Endothelial cell of umbilical vein (primary cell): ENCODE measurements around the gene LGALS14. TPM values are rescaled to one million over a fixed set of nuclear protein-coding genes. Genes with fewer than 3 reads are reported as not detected.

ENCODE experiments used
- BruUV-seq: library from RNA; stranded (reverse); fragments of 400-500 nt; replicated peaks from 2 replicates; lab custom pipeline; 2021; lab: Mats Ljungman, UMichigan
- CTCF ChIA-PET: fragments of 300-600, 350-600 bp; sonication (Branson Sonifier 250); formaldehyde crosslinking; loops from one replicate; lab custom pipeline; 2021; ENCODE audit warnings: antibody characterized with exemption, inconsistent platforms; lab: Charles Lee
- POLR2A ChIA-PET: fragments of 300-600, 350-600 bp; sonication (Branson Sonifier 250); formaldehyde crosslinking; loops from one replicate; lab custom pipeline; 2021; ENCODE audit warnings: antibody characterized with exemption, inconsistent platforms; lab: Charles Lee
- DNase-seq: peaks from one replicate; pipeline ENCODE4 v3.0.0-alpha.2; 2011; ENCODE audit warnings: low read depth, low spot score
- FAIRE-seq: peaks from 2 replicates; lab custom pipeline; 2011; peaks lifted over from hg19 to GRCh38; lab: Jason Lieb, UNC
- H2AFZ ChIP-seq: 2 replicates; pipeline ENCODE4 v1.6.0; 2012; ENCODE audit warnings: low read depth, low read length, control low read depth, inconsistent platforms
- H3K27ac ChIP-seq: 2 replicates; pipeline ENCODE4 v1.5.1; 2011; ENCODE audit warnings: low read depth, mild to moderate bottlenecking, control low read depth, low read length, moderate library complexity; ENCODE audit not compliant: insufficient read depth
- H3K27me3 ChIP-seq, 2 experiments: 2 replicates each; pipeline versions ENCODE4 v1.6.0 to v1.6.1; 2011; ENCODE audit warnings: low read length in 2 of 2, mixed read lengths in 1 of 2; ENCODE audit not compliant: control insufficient read depth in 2 of 2, insufficient read depth in 2 of 2
- H3K36me3 ChIP-seq, 2 experiments: 2 replicates in 1 of 2; 3 replicates in 1 of 2; pipeline ENCODE4 v1.5.1; 2011; ENCODE audit warnings: low read length in 2 of 2, mild to moderate bottlenecking in 1 of 2, moderate library complexity in 1 of 2; ENCODE audit not compliant: control insufficient read depth in 2 of 2, insufficient read depth in 2 of 2; ENCODE audit errors: extremely low read depth in 1 of 2
- H3K4me1 ChIP-seq: 3 replicates; pipeline ENCODE4 v1.5.1; 2011; ENCODE audit warnings: mild to moderate bottlenecking, low read length; ENCODE audit not compliant: control insufficient read depth, insufficient read depth; ENCODE audit errors: extremely low read depth
- H3K4me2 ChIP-seq: 2 replicates; pipeline ENCODE4 v1.6.1; 2011; ENCODE audit warnings: low read length, control low read depth, mixed read lengths; ENCODE audit not compliant: insufficient read depth
- H3K4me3 ChIP-seq, 3 experiments: fragments of 200-600 bp in 1 of 3; sonication (generic), shearing (Covaris generic) in 1 of 3; replicated peaks in 1 of 3; 2 replicates each; pipeline ENCODE4 v1.5.1; 2011 to 2016; ENCODE audit warnings: control low read depth in 3 of 3, low read length in 3 of 3, mild to moderate bottlenecking in 2 of 3, inconsistent platforms in 1 of 3, low read depth in 1 of 3, moderate library complexity in 1 of 3; ENCODE audit not compliant: insufficient read depth in 1 of 3
- H3K79me2 ChIP-seq: 2 replicates; pipeline ENCODE4 v1.6.0; 2012; ENCODE audit warnings: low read length, inconsistent platforms; ENCODE audit not compliant: control insufficient read depth, insufficient read depth
- H3K9ac ChIP-seq: replicated peaks from 2 replicates; pipeline ENCODE3; 2011; ENCODE audit warnings: low read length, control low read depth; ENCODE audit not compliant: insufficient read depth; ENCODE audit errors: extremely low read depth
- H3K9me1 ChIP-seq: replicated peaks from 3 replicates; pipeline ENCODE4 v1.6.0; 2011; ENCODE audit warnings: mild to moderate bottlenecking, low read length; ENCODE audit not compliant: control insufficient read depth, insufficient read depth; ENCODE audit errors: extremely low read depth
- H3K9me3 ChIP-seq: replicated peaks from 2 replicates; pipeline ENCODE4 v1.5.1; 2012; ENCODE audit warnings: low read length, inconsistent platforms; ENCODE audit not compliant: control insufficient read depth, insufficient read depth
- H4K20me1 ChIP-seq: replicated peaks from 2 replicates; pipeline ENCODE3; 2011; ENCODE audit warnings: mild to moderate bottlenecking, low read length; ENCODE audit not compliant: control insufficient read depth, insufficient read depth; ENCODE audit errors: extremely low read depth
- EZH2 ChIP-seq: IDR thresholded peaks from 2 replicates; pipeline ENCODE4 v1.6.1; 2012; ENCODE audit warnings: borderline replicate concordance, low read depth, mild to moderate bottlenecking, moderate library complexity, low read length, inconsistent platforms; ENCODE audit not compliant: severe bottlenecking
- FOS ChIP-seq: IDR thresholded peaks from 2 replicates; pipeline ENCODE4 v1.6.1; 2011; ENCODE audit warnings: mild to moderate bottlenecking, low read length, moderate library complexity, borderline replicate concordance; ENCODE audit not compliant: insufficient read depth
- GATA2 ChIP-seq: IDR thresholded peaks from 2 replicates; pipeline ENCODE4 v1.7.0; 2011; ENCODE audit warnings: low read depth, mild to moderate bottlenecking, moderate library complexity, mixed read lengths, low read length; ENCODE audit not compliant: insufficient read length, insufficient read depth
- JUN ChIP-seq: IDR thresholded peaks from 2 replicates; pipeline ENCODE4 v1.6.1; 2011; ENCODE audit warnings: borderline replicate concordance, low read depth; ENCODE audit not compliant: insufficient read length, insufficient read depth
- MYC ChIP-seq: IDR thresholded peaks from one replicate; pipeline ENCODE4 v1.6.1; 2011; ENCODE audit warnings: mild to moderate bottlenecking, low read depth, low read length
- POLR2A ChIP-seq: IDR thresholded peaks from 2 replicates; pipeline ENCODE4 v1.6.1; 2012; ENCODE audit warnings: low read depth, mild to moderate bottlenecking, control low read depth, low read length
- POLR2AphosphoS5 ChIP-seq: IDR thresholded peaks from 2 replicates; pipeline ENCODE4 v1.6.1; 2012; ENCODE audit warnings: low read depth, mild to moderate bottlenecking, control low read depth, low read length, moderate library complexity; ENCODE audit not compliant: insufficient read depth
- dilution Hi-C: fragments of 300-500 bp; cut with MboI; formaldehyde crosslinking; loops from one replicate; pipeline ENCODE4 v1.15.0; 2019; ENCODE audit warnings: low sequenced_read_pairs; ENCODE audit not compliant: extremely low pct_ligation_motif_present
- intact Hi-C: fragments of 100-400 bp; cut with micrococcal nuclease; formaldehyde crosslinking; loops from one replicate; pipeline ENCODE4 v1.10.0; 2022
- polyA plus RNA-seq, 4 experiments: library from polyadenylated mRNA; depleted of rRNA in 3 of 4; stranded (reverse) in 3 of 4; unstranded in 1 of 4; fragments of >200 nt; gene quantifications; 2 replicates each; pipeline versions ENCODE4 v1.2.1 to v1.2.3, GENCODE V29; 2011 to 2012; ENCODE audit warnings: missing spikeins in 1 of 4
- total RNA-seq: library from RNA; stranded (reverse); gene quantifications from 2 replicates; pipeline ENCODE4 v1.2.3, GENCODE V29; 2021
- TF ChIP-seq, protein P1 (sequence below): IDR thresholded peaks from 2 replicates; pipeline ENCODE4 v1.6.1; 2011; ENCODE audit not compliant: insufficient read depth, insufficient read length

LGALS14 gene
- total and polyA plus RNA-seq, 2 donors (not counting 3 experiments of a cell fraction or from before 2014, with no cell fraction given): not detected

DNA sequence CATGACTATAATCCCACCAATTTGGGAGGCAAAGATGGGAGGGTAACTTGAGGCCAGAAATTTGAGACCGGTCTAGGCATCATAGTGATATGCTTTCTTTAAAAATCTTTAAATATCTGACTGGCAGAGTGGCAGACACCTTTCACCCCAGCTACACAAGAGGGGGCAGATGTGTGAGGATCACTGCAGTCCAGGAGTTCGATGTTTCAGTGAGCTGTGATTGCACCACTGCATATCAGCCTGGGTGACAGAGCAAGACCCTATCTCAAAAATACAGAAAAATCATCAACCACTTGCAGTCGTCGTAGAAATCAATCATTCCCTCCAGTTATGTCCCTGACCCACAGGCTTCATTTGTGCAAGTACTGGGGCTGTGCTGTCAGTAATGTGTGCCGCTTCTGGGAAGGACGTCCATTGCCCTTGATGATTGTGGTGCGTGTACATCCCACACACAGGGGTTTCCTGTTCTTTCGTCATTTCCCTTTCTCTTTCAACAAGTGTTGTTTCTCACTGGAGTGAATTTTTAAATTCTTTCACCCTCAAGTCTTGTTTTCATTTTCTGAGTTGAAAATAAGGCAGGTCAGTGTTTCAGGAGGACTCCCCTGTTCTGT lies 1.4 kb downstream of the LGALS14 start:
- Histone ChIP-seq H3K4me2 (no peak overlapping the region), H3K9ac (no peak overlapping the region), H3K36me3 (no peaks in the 10 kb centered on the region), H3K79me2 (no peaks in the 10 kb centered on the region), H2AFZ (no peak overlapping the region), H3K4me3 (no peak overlapping the region), H3K9me1 (no peaks in the 10 kb centered on the region), H3K27ac (no peak overlapping the region), H4K20me1 (no peaks in the 10 kb centered on the region), H3K9me3 (no peaks in the 10 kb centered on the region), H3K4me1 (no peaks in the 10 kb centered on the region), H3K27me3 (no peaks in the 10 kb centered on the region)
- POLR2A ChIA-PET: no interaction called here
- TF ChIP-seq JUN (no peak), POLR2AphosphoS5 (no peak), POLR2A (no peak), MYC (no peak)
- TF ChIP-seq, protein P1, sequence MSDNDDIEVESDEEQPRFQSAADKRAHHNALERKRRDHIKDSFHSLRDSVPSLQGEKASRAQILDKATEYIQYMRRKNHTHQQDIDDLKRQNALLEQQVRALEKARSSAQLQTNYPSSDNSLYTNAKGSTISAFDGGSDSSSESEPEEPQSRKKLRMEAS: no peak
- DNase-seq (no peak), FAIRE-seq (no peak)
- intact Hi-C loops: no loop called here
- CTCF ChIA-PET: no interaction called here
- no TSS peak for BruUV-seq
- dilution Hi-C loops: no loop called here

DNA sequence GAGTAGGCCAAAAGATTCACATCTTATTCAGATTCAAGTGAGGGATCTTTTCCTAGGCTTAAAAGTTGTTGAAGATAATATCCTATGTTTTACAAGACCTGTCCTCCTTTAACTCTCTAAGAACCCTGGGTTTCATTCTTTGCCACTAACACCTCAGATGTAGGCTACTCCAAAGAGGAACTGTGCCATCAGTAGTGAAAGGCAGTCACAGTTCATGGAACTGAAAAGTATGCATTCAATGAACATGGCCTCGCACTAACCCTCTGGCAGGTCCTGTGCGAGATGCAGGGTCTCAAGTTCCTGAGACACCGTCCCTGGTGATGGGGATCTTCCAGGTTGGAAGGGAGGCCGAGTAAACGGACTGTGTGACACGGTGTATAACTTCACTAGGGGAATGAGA lies 4.3 kb downstream of the LGALS14 start:
- dilution Hi-C loops: no loop called here
- no peaks in the 10 kb centered on the region for H3K9me1 ChIP-seq
- BruUV-seq: no TSS peak
- H3K79me2 ChIP-seq: no peaks in the 10 kb centered on the region
- no peak for FAIRE-seq
- no peak overlapping the region for H2AFZ ChIP-seq
- H3K36me3 ChIP-seq: no peaks in the 10 kb centered on the region
- no peak overlapping the region for H3K4me2 ChIP-seq
- ChIA-PET CTCF (no interaction called here), POLR2A (no interaction called here)
- no peak for DNase-seq
- no peaks in the 10 kb centered on the region for H3K9me3 ChIP-seq
- H3K9ac ChIP-seq: no peak overlapping the region
- H3K4me1 ChIP-seq: no peaks in the 10 kb centered on the region
- no peaks in the 10 kb centered on the region for H4K20me1 ChIP-seq
- TF ChIP-seq MYC: no peak
- no peak for TF ChIP-seq FOS
- TF ChIP-seq POLR2A: no peak
- TF ChIP-seq, protein P1: no peak
- no peak for TF ChIP-seq POLR2AphosphoS5
- no peak for TF ChIP-seq GATA2
- TF ChIP-seq EZH2: no peak
- no peaks in the 10 kb centered on the region for H3K27me3 ChIP-seq
- H3K27ac ChIP-seq: no peak overlapping the region
- intact Hi-C loops: no loop called here
- H3K4me3 ChIP-seq: no peak overlapping the region
